GM12892 (cell line): ENCODE data around the gene DOCK1. TPM values are rescaled to one million over a fixed set of nuclear protein-coding genes. Genes with fewer than 3 reads are reported as not detected.
"Not testable (repeated sequence)": the region's sequence is repeated elsewhere in the genome, so short reads cannot be mapped to it uniquely, and the experiment has no call there.

Experiments used
- DNase-seq: peaks from one replicate; pipeline ENCODE4 v3.0.0; 2011; ENCODE audit not compliant: insufficient read length
- FAIRE-seq: peaks from 2 replicates; lab custom pipeline; 2011; peaks lifted over from hg19 to GRCh38; lab: Jason Lieb, UNC
- POLR2A ChIP-seq: IDR thresholded peaks from 2 replicates; pipeline ENCODE4 v1.6.1; 2011; ENCODE audit warnings: low read depth, low read length, control low read depth
- POLR2AphosphoS5 ChIP-seq: IDR thresholded peaks from 2 replicates; pipeline ENCODE4 v1.6.1; 2011; ENCODE audit warnings: low read depth, low read length, control low read depth
- TAF1 ChIP-seq: IDR thresholded peaks from 2 replicates; pipeline ENCODE4 v1.6.1; 2011; ENCODE audit warnings: low read depth, mild to moderate bottlenecking, control low read depth, low read length, borderline replicate concordance
- polyA plus RNA-seq: library from polyadenylated mRNA; unstranded; fragments of >200 nt; gene quantifications from one replicate; pipeline ENCODE4 v1.2.1, GENCODE V29; 2012; ENCODE audit warnings: missing spikeins, inconsistent platforms; ENCODE audit not compliant: missing spikeins

Gene DOCK1
- polyA plus RNA-seq, result not detected

- no peak for TF ChIP-seq POLR2AphosphoS5
- no peak for TF ChIP-seq TAF1
- TF ChIP-seq POLR2A, result no peak
- no peak for DNase-seq
- FAIRE-seq, result no peak
These were observed at the start of gene DOCK1 for GRCh38 chr10:126904818-126905701. Gene DOCK1 (plus strand): TSS chr10:126905428. CDS start chr10:126905518, 90 bp downstream.

GRCh38 chr10:126857178-126857806 is 47.9 kb upstream of the DOCK1 start:
- FAIRE-seq (no peak), DNase-seq (no peak)
- TF ChIP-seq POLR2A, result no peak

DNA sequence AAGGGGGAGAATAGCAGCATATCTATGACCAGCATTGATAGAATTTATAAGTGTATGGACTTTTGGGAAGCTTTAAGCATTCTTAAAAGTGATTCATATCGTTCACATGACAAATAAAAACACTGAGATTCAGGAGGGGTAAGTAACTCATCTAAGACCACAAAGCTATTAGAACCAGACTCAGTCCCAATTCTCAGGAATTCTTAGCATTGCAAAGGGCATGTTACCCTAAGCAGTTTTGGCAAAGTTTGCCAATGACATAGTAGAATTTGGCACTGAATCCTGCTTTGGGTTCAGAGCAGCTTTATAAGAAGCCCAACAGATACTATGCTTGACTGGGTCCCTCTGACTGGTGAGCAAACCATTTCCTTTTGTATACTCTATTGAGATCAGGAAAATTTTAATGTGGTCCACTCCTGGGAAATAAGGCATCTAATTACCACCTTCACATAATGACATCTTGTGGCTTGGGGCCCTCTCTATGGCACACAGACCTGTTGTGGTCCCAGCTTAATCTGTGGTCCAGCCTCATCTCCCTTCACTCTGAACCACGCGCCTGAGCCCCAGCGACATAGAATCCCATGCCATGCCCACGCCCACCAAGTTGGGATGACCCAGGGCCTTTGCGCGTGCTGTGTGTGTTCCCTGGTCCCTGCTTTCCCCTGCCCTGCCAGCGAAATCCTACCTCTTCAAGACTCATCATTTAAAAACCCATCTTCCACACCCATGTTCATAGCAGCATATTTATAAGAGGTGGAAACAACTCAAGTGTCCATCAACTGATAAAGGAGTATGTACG is 37.5 kb upstream of the DOCK1 start:
- no peak for FAIRE-seq
- TF ChIP-seq POLR2AphosphoS5, result no peak
- no peak for TF ChIP-seq TAF1
- no peak for TF ChIP-seq POLR2A
- no peak for DNase-seq

GRCh38 chr10:126868371-126868770 is 36.9 kb upstream of the DOCK1 start:
- DNase-seq, result no peak
- no peak for FAIRE-seq
- no peak for TF ChIP-seq POLR2A
- no peak for TF ChIP-seq TAF1
- no peak for TF ChIP-seq POLR2AphosphoS5

DNA sequence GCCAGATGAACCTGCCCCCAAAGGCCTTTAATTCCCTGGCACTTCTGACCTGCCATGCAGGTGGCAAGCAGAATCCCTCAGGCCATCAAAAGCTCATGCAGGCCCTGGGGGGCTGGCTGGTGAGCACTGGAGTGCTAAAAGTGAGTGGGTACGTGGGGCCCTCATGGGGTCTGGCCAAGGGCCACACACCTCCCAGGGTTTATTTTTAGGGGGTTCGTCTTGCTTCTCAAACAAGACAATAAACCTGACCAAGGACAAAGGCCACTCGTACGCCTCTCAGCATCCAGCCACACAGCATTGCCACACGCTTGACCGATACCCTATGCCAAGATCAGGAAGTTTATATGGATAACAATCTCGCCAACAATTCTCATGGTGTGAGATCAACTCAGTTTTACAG is 33.1 kb upstream of the DOCK1 start:
- TF ChIP-seq POLR2AphosphoS5, result no peak
- no peak for TF ChIP-seq TAF1
- no peak for TF ChIP-seq POLR2A
- no peak for DNase-seq
- FAIRE-seq, result no peak

GRCh38 chr10:126872768-126873167 is 32.5 kb upstream of the DOCK1 start:
- DNase-seq (no peak), FAIRE-seq (no peak)

GRCh38 chr10:126876456-126876855 is 28.8 kb upstream of the DOCK1 start:
- TF ChIP-seq POLR2AphosphoS5 (no peak), POLR2A (no peak), TAF1 (no peak)
- FAIRE-seq (no peak), DNase-seq (no peak)

More at GRCh38 chr10:126872768-126873167, 32.5 kb upstream of the DOCK1 start:
- no peak for TF ChIP-seq POLR2AphosphoS5
- TF ChIP-seq TAF1, result no peak
- no peak for TF ChIP-seq POLR2A

- FAIRE-seq (no peak), DNase-seq (no peak)
- no peak for TF ChIP-seq POLR2A
- TF ChIP-seq POLR2AphosphoS5, result no peak
- no peak for TF ChIP-seq TAF1
These were observed 27.8 kb upstream of the DOCK1 start for GRCh38 chr10:126877390-126877789.

GRCh38 chr10:126878594-126878993 is 26.6 kb upstream of the DOCK1 start:
- TF ChIP-seq POLR2A, result no peak
- no peak for DNase-seq
- FAIRE-seq, result no peak

- no peak for DNase-seq
- FAIRE-seq, result no peak
- TF ChIP-seq POLR2AphosphoS5 (no peak), TAF1 (no peak), POLR2A (no peak)
These were observed 24.3 kb upstream of the DOCK1 start for GRCh38 chr10:126880926-126881325.

DNA sequence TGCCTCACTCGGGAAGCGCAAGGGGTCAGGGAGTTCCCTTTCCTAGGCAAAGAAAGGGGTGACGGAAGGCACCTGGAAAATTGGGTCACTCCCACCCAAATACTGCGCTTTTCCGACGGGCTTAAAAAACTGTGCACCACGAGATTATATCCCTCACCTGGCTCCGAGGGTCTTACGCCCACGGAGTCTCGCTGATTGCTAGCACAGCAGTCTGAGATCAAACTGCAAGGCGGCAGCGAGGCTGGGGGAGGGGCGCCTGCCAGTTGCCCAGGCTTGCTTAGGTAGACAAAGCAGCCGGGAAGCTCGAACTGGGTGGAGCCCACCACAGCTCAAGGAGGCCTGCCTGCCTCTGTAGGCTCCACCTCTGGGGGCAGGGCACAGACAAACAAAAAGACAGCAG is 23.2 kb upstream of the DOCK1 start:
- not testable (repeated sequence) for DNase-seq, FAIRE-seq

DNA sequence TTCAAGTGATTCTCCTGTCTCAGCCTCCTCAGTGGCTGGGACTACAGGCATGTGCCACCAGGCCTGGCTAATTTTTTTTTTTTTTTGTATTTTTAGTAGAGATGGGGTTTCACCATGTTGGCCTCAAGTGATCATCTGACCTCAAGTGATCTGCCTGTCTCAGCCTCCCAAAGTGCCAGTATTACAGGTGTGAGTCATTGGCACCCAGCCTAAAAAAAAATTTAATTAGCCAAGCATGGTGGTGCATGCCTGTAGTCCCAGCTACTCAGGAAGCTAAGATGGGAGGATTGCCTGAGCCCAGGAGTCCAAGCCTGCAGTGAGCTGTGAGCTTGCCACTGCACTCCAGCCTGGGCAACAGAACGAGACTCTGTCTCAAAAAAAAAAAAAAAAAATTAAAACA is 16.8 kb upstream of the DOCK1 start:
- not testable (repeated sequence) for FAIRE-seq, DNase-seq
